ENCODE results near the gene IL15. TPM values are rescaled to one million over a fixed set of nuclear protein-coding genes. Genes with fewer than 3 reads are reported as not detected.

IL15 gene
- total and polyA plus RNA-seq, 2 experiments from 2014 or later = 2.3 to 3.7 TPM

DNA sequence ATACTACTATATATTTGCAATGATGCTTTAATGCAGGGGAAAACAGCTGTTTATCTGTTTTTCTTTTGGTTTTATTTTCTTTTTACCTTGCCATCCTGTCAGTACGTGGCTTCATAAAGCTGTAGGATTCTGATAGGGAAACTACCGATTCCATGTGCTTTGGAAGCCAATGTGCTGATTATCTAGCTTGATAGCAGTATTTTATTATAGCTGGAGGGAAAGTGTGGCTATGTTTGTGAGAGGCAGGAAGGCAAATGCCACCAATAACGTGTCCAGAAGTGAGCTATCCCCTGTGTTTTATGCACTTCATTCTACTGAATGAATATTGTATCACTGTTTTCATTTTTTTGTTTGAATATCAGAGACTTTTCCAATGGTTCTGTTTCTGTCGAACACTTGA, 43.7 kb downstream of the IL15 start:
- Histone ChIP-seq H3F3A (replicated peaks; ENCODE audit: low read depth) (no peaks in the 10 kb centered on the region), H3K36me3 (ENCODE audit: insufficient read depth) (no peaks in the 10 kb centered on the region), H3K9me2 (ENCODE audit: insufficient read depth) (no peaks in the 10 kb centered on the region), H2AFZ (no peak overlapping the region), H3K27ac (ENCODE audit: low read depth) (no peak overlapping the region), H3K79me2 (replicated peaks; ENCODE audit: insufficient read depth) (no peaks in the 10 kb centered on the region), H4K20me1 (replicated peaks; ENCODE audit: insufficient read depth) (0 out of 2 replicates have a peak, but pooled peaks cover 3% of the 10 kb centered on the region), H3K4me2 (no peak overlapping the region), H3K4me3 (no peak overlapping the region), H3K27me3 (ENCODE audit: insufficient read depth) (no peaks in the 10 kb centered on the region), H3K4me1 (ENCODE audit: insufficient read depth) (no peaks in the 10 kb centered on the region; the same call in 1 of the 2 replicates)
- Mint-ChIP-seq H3K4me3 (no peak overlapping the region), H3K9me3 (no peaks in the 10 kb centered on the region), H3K4me1 (peaks cover 3% of the 10 kb centered on the region; the same call in 2 of the 3 replicates), H3K27ac (no peak overlapping the region), H3K36me3 (ENCODE audit: low read depth) (no peaks in the 10 kb centered on the region), H3K27me3 (ENCODE audit: insufficient read depth, low read depth, poor library complexity) (no peaks in the 10 kb centered on the region)
- DNase-seq (ENCODE audit: low spot score) = no peak
- TF ChIP-seq REST (IDR thresholded peaks at IDR 0.05; ENCODE audit: unreplicated experiment) = no peak
- TF ChIP-seq, protein P1, sequence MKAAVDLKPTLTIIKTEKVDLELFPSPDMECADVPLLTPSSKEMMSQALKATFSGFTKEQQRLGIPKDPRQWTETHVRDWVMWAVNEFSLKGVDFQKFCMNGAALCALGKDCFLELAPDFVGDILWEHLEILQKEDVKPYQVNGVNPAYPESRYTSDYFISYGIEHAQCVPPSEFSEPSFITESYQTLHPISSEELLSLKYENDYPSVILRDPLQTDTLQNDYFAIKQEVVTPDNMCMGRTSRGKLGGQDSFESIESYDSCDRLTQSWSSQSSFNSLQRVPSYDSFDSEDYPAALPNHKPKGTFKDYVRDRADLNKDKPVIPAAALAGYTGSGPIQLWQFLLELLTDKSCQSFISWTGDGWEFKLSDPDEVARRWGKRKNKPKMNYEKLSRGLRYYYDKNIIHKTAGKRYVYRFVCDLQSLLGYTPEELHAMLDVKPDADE (IDR thresholded peaks at IDR 0.05) = no peak
- TF ChIP-seq POLR2AphosphoS5 (IDR thresholded peaks at IDR 0.05; ENCODE audit: low read depth) = no peak
- TF ChIP-seq JUNB (IDR thresholded peaks at IDR 0.05; ENCODE audit: unreplicated experiment) = no peak
- TF ChIP-seq, protein P2, sequence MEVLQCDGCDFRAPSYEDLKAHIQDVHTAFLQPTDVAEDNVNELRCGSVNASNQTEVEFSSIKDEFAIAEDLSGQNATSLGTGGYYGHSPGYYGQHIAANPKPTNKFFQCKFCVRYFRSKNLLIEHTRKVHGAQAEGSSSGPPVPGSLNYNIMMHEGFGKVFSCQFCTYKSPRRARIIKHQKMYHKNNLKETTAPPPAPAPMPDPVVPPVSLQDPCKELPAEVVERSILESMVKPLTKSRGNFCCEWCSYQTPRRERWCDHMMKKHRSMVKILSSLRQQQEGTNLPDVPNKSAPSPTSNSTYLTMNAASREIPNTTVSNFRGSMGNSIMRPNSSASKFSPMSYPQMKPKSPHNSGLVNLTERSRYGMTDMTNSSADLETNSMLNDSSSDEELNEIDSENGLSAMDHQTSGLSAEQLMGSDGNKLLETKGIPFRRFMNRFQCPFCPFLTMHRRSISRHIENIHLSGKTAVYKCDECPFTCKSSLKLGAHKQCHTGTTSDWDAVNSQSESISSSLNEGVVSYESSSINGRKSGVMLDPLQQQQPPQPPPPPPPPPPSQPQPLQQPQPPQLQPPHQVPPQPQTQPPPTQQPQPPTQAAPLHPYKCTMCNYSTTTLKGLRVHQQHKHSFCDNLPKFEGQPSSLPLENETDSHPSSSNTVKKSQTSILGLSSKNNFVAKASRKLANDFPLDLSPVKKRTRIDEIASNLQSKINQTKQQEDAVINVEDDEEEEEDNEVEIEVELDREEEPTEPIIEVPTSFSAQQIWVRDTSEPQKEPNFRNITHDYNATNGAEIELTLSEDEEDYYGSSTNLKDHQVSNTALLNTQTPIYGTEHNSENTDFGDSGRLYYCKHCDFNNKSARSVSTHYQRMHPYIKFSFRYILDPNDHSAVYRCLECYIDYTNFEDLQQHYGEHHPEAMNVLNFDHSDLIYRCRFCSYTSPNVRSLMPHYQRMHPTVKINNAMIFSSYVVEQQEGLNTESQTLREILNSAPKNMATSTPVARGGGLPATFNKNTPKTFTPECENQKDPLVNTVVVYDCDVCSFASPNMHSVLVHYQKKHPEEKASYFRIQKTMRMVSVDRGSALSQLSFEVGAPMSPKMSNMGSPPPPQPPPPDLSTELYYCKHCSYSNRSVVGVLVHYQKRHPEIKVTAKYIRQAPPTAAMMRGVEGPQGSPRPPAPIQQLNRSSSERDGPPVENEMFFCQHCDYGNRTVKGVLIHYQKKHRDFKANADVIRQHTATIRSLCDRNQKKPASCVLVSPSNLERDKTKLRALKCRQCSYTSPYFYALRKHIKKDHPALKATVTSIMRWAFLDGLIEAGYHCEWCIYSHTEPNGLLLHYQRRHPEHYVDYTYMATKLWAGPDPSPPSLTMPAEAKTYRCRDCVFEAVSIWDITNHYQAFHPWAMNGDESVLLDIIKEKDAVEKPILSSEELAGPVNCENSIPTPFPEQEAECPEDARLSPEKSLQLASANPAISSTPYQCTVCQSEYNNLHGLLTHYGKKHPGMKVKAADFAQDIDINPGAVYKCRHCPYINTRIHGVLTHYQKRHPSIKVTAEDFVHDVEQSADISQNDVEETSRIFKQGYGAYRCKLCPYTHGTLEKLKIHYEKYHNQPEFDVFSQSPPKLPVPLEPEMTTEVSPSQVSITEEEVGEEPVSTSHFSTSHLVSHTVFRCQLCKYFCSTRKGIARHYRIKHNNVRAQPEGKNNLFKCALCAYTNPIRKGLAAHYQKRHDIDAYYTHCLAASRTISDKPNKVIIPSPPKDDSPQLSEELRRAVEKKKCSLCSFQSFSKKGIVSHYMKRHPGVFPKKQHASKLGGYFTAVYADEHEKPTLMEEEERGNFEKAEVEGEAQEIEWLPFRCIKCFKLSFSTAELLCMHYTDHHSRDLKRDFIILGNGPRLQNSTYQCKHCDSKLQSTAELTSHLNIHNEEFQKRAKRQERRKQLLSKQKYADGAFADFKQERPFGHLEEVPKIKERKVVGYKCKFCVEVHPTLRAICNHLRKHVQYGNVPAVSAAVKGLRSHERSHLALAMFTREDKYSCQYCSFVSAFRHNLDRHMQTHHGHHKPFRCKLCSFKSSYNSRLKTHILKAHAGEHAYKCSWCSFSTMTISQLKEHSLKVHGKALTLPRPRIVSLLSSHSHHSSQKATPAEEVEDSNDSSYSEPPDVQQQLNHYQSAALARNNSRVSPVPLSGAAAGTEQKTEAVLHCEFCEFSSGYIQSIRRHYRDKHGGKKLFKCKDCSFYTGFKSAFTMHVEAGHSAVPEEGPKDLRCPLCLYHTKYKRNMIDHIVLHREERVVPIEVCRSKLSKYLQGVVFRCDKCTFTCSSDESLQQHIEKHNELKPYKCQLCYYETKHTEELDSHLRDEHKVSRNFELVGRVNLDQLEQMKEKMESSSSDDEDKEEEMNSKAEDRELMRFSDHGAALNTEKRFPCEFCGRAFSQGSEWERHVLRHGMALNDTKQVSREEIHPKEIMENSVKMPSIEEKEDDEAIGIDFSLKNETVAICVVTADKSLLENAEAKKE (CRISPR knock-in tag; IDR thresholded peaks at IDR 0.05) = no peak
- no peak for TF ChIP-seq NANOG (IDR thresholded peaks at IDR 0.05; ENCODE audit: borderline replicate concordance)
- TF ChIP-seq ZNF331 (CRISPR knock-in tag; IDR thresholded peaks at IDR 0.05; ENCODE audit: low read depth) = no peak
- TF ChIP-seq EZH2 (IDR thresholded peaks at IDR 0.05; ENCODE audit: low read depth, unreplicated experiment) = no peak
- TF ChIP-seq STAT1 (IDR thresholded peaks at IDR 0.05; ENCODE audit: unreplicated experiment) = no peak
- TF ChIP-seq, protein P3, sequence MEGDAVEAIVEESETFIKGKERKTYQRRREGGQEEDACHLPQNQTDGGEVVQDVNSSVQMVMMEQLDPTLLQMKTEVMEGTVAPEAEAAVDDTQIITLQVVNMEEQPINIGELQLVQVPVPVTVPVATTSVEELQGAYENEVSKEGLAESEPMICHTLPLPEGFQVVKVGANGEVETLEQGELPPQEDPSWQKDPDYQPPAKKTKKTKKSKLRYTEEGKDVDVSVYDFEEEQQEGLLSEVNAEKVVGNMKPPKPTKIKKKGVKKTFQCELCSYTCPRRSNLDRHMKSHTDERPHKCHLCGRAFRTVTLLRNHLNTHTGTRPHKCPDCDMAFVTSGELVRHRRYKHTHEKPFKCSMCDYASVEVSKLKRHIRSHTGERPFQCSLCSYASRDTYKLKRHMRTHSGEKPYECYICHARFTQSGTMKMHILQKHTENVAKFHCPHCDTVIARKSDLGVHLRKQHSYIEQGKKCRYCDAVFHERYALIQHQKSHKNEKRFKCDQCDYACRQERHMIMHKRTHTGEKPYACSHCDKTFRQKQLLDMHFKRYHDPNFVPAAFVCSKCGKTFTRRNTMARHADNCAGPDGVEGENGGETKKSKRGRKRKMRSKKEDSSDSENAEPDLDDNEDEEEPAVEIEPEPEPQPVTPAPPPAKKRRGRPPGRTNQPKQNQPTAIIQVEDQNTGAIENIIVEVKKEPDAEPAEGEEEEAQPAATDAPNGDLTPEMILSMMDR (conservative IDR thresholded peaks at IDR 0.05; ENCODE audit: low read depth in 2 of 2) = no peak
- no peak for TF ChIP-seq ZNF114 (CRISPR knock-in tag; IDR thresholded peaks at IDR 0.05)
- no peak for TF ChIP-seq CREB1 (CRISPR knock-in tag; IDR thresholded peaks at IDR 0.05; ENCODE audit: low read depth)
- TF ChIP-seq EZH2phosphoT487 (IDR thresholded peaks at IDR 0.05; ENCODE audit: unreplicated experiment) = no peak
- ATAC-seq = no peak
